KMS-11 (cell line): ENCODE results near the gene GMPPB.
"Not testable (repeated sequence)": the region's sequence is repeated elsewhere in the genome, so short reads cannot be mapped to it uniquely, and the experiment has no call there.

ENCODE experiments used
- H2AFZ ChIP-seq: fragments of 200-600 bp; sonication (generic); 2 replicates; pipeline ENCODE4 v1.6.1; 2016; ENCODE audit warnings: antibody characterized with exemption, mixed run types, low read depth
- H3K27ac ChIP-seq: fragments of 200-600 bp; sonication (generic); 2 replicates; pipeline ENCODE4 v1.6.1; 2016; ENCODE audit warnings: mild to moderate bottlenecking, mixed run types
- H3K27me3 ChIP-seq: fragments of 200-600 bp; sonication (generic); 2 replicates; pipeline ENCODE4 v1.6.1; 2017; ENCODE audit warnings: mild to moderate bottlenecking, low read depth, mixed run types, moderate library complexity; ENCODE audit not compliant: insufficient read depth
- H3K36me3 ChIP-seq: fragments of 200-600 bp; sonication (generic); 2 replicates; pipeline ENCODE4 v1.6.1; 2017; ENCODE audit warnings: mild to moderate bottlenecking, mixed run types; ENCODE audit not compliant: insufficient read depth
- H3K4me1 ChIP-seq: fragments of 200-600 bp; sonication (generic); 2 replicates; pipeline ENCODE4 v1.6.1; 2016; ENCODE audit warnings: mild to moderate bottlenecking, low read depth, mixed run types; ENCODE audit not compliant: poor library complexity, severe bottlenecking
- H3K4me2 ChIP-seq: fragments of 200-600 bp; sonication (generic); 2 replicates; pipeline ENCODE4 v1.7.0; 2016; ENCODE audit warnings: mild to moderate bottlenecking, mixed run types
- H3K4me3 ChIP-seq: fragments of 200-600 bp; sonication (generic); IDR thresholded peaks from 2 replicates; pipeline ENCODE4 v1.6.1; 2017; ENCODE audit warnings: low read depth, low read length, mixed read lengths; ENCODE audit not compliant: insufficient read depth
- H3K79me2 ChIP-seq: fragments of 200-600 bp; sonication (generic); 2 replicates; pipeline ENCODE4 v1.6.1; 2016; ENCODE audit warnings: low read depth, mixed run types; ENCODE audit not compliant: insufficient read depth
- H3K9ac ChIP-seq: fragments of 200-600 bp; sonication (generic); 2 replicates; pipeline ENCODE4 v1.6.1; 2016; ENCODE audit warnings: mild to moderate bottlenecking, mixed run types
- H4K20me1 ChIP-seq: fragments of 200-600 bp; sonication (generic); 2 replicates; pipeline ENCODE4 v1.6.1; 2016; ENCODE audit warnings: mild to moderate bottlenecking, mixed run types; ENCODE audit not compliant: insufficient read depth
- TF ChIP-seq, protein P1 (sequence below): fragments of 200-600 bp; sonication (generic); conservative IDR thresholded peaks from 2 replicates; pipeline ENCODE4 v1.6.1; 2017; ENCODE audit warnings: low read depth, mild to moderate bottlenecking, antibody characterized with exemption, low read length, moderate library complexity, mixed read lengths

The GMPPB gene

DNA sequence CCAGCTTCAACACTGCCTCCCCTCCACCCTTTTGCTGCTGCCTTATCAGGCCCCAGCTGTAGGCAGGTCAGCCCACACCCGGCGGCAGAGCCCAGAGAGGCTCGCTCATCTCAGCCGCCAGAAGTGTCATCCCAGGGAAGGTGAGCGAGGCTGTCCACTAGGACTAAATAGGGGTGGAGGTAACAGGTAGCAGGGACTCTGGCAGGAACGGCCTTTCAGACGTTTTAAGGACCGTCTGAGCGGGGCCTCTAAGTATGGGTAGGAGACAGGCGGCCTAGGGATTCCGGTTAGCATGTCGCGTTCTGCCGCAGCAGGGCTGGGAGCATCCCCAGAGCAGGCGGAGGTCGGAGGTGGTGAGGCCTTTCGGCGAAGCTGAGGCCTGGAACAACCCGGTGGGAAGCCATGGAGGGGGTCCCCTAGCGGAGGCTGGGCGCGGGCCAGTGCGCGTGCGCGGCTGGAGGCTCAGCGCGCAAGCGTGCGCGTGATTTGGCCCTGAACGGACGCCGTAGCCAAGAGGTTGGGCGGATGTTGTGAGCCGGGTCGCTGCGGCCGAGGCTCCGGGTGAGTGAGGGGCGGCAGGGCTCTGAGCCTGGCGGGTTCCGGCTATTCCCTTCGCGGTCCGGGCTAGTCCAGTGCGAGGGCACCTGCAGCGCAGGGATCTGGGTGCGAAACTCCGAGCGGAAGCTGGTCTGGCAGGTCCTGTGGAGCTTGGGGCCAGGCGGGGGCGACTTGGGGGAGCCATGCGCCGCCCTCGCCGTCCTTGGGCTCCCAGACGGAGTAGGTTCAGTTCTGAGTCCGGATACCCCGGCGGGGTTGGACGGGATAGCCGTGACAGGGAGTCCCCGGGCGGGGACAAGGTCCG lies 34.5 kb downstream of the GMPPB start, which contains the start of the genes MST1 and RNF123:
Gene MST1 (minus strand): TSS at position 429 of the 862 bp plus-strand sequence. CDS start 783 bp downstream, outside the sequence.
Gene RNF123 (plus strand): TSS at position 512 of the 862 bp plus-strand sequence. CDS start 1,609 bp downstream, outside the sequence.
- Histone ChIP-seq H3K4me1 (no peaks in the 10 kb centered on the region), H3K27ac (peak within 1 kb of the TSS; percentile 49; the same call in 1 of the 2 replicates), H3K4me3 (no peak within 1 kb of the TSS), H3K4me2 (peak within 1 kb of the TSS; percentile 52), H3K36me3 (no peaks in the 10 kb centered on the region), H3K79me2 (no peaks in the 10 kb centered on the region; the same call in 1 of the 2 replicates), H4K20me1 (no peaks in the 10 kb centered on the region), H3K27me3 (no peaks in the 10 kb centered on the region), H3K9ac (peak within 1 kb of the TSS; percentile 53; the same call in 1 of the 2 replicates), H2AFZ (peak within 1 kb of the TSS; percentile 95)
- TF ChIP-seq, protein P1, sequence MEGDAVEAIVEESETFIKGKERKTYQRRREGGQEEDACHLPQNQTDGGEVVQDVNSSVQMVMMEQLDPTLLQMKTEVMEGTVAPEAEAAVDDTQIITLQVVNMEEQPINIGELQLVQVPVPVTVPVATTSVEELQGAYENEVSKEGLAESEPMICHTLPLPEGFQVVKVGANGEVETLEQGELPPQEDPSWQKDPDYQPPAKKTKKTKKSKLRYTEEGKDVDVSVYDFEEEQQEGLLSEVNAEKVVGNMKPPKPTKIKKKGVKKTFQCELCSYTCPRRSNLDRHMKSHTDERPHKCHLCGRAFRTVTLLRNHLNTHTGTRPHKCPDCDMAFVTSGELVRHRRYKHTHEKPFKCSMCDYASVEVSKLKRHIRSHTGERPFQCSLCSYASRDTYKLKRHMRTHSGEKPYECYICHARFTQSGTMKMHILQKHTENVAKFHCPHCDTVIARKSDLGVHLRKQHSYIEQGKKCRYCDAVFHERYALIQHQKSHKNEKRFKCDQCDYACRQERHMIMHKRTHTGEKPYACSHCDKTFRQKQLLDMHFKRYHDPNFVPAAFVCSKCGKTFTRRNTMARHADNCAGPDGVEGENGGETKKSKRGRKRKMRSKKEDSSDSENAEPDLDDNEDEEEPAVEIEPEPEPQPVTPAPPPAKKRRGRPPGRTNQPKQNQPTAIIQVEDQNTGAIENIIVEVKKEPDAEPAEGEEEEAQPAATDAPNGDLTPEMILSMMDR, result no peak

DNA sequence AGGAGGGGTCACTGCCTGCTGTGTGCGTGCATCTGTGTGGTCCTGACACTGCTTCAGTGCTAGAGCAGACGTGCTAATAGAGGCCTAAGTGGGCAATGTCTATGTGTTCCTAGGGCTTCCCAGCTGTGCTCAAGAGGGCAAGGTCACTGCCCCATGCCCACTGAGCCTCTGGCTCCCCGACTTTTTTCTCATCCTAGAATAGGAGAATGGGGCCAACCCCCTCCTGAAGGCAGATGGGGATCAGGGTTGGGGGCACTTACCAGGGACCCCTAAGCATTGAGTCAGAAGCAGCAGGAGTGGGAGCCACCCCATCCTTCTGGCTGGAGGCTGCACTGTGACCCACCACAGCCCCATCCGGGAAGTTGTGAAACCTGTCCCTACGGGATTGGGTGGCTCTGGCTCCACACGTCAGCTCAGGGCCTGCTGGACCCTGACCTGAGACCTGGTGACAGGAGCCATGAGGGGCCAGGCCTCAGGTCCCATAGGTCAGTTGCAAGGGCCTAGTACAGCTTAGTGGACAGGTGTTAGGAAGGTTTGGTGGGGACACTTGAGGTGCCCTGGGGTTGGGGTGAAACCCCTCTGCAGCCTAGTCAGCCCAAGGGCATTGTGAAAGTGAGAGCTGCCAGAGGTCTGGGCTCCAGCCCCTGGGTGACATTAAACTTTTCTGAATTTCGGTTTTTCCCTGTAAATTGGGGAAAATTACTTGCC lies 35.3 kb downstream of the GMPPB start:
- Histone ChIP-seq H3K4me2 (peak overlapping the region; percentile 52; the same call in 1 of the 2 replicates), H3K9ac (peak overlapping the region; percentile 53; the same call in 1 of the 2 replicates), H2AFZ (peak overlapping the region; percentile 95), H3K27ac (peak overlapping the region; percentile 49; the same call in 1 of the 2 replicates)
- H4K20me1 ChIP-seq, H3K27me3 ChIP-seq, H3K36me3 ChIP-seq, H3K4me1 ChIP-seq, H3K79me2 ChIP-seq, H3K4me3 ChIP-seq: not testable (repeated sequence)

DNA sequence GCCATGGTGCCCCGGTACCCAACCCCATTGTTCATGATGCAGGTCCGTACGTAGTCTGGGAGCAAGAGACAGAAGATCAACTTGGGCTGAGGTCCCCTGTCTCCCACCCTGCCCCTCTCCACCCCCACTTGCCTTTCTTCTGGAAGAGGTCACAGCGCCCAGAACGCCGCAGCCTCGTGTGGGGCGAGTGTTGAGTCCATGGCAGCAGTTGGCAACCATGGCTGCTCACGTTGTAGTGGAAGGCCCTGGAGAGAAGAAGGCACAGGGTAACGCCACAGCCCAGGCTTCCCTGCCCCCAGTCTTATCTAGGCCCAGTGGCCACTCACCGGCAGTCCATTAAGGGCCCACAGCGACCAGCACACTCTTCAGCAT lies 36.3 kb downstream of the GMPPB start:
- H3K4me1 ChIP-seq, H3K36me3 ChIP-seq, H3K4me2 ChIP-seq, H4K20me1 ChIP-seq, H3K27ac ChIP-seq, H2AFZ ChIP-seq, H3K4me3 ChIP-seq, H3K79me2 ChIP-seq, H3K27me3 ChIP-seq, H3K9ac ChIP-seq: not testable (repeated sequence)

DNA sequence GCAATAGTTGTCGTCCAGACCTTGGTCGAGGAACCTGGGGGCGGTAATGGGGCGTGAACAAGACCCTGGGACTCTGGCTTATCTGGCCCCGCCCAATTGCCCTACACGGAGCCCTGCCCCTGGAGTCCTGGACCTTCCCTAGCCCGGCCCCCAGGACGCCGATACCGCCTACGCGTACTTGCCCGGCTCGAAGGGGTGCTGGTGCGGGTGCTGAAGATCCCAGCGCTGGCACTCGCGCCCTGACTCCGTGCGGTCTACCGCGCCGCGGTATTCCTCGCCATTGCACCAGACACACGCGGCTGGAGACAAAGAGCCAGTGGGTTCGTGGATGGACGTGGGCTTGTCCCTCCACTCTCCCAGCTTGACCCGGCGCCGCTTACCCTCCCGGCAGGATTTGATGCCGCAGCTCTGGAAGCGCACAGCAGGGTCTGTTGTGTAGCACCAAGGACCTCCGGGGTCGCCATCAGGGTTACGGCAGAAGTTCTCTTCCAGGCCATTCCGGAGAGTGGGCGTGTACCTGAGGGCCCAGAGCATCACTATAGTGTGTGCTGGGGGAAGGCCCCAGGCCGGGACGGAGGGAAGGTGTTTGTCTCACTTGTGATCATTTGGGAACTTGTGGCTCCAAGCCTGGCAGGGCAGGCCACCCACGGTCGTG lies 36.9 kb downstream of the GMPPB start:
- H3K4me3 ChIP-seq, H3K27ac ChIP-seq: not testable (repeated sequence)

GRCh38 chr3:49686346-49686745 lies 37.4 kb downstream of the GMPPB start:
- H2AFZ ChIP-seq, H3K9ac ChIP-seq, H3K27me3 ChIP-seq, H3K79me2 ChIP-seq, H3K27ac ChIP-seq, H3K4me1 ChIP-seq, H3K4me2 ChIP-seq, H3K36me3 ChIP-seq, H4K20me1 ChIP-seq, H3K4me3 ChIP-seq: not testable (repeated sequence)

More for the DNA sequence above, 36.9 kb downstream of the GMPPB start:
- H4K20me1 ChIP-seq, H3K4me2 ChIP-seq, H3K4me1 ChIP-seq, H3K36me3 ChIP-seq, H3K27me3 ChIP-seq, H3K79me2 ChIP-seq, H3K9ac ChIP-seq, H2AFZ ChIP-seq: not testable (repeated sequence)

DNA sequence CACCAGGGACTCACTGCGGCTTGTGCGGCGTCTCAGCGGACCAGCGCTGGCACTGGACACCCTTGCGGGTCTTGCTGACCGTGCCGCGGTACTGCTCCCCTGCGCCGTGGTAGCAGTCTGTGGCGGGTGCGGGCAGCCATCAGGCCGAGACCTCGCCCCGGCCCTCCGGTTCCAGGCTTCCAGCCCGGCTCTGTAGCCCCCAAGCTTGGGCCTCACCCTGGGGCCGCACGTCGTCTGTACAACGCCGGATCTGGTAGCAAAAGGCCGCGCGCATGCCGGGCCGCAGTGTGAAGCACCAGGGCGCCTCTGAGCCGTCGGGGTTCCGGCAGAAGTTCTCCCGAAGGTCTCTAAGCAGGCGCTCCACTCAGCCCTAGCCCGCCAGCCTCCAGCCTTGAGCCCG lies 37.9 kb downstream of the GMPPB start:
- not testable (repeated sequence) for H3K36me3 ChIP-seq, H3K27me3 ChIP-seq, H3K9ac ChIP-seq, H3K27ac ChIP-seq, H3K4me3 ChIP-seq, H3K79me2 ChIP-seq, H3K4me2 ChIP-seq, H3K4me1 ChIP-seq, H4K20me1 ChIP-seq, H2AFZ ChIP-seq

DNA sequence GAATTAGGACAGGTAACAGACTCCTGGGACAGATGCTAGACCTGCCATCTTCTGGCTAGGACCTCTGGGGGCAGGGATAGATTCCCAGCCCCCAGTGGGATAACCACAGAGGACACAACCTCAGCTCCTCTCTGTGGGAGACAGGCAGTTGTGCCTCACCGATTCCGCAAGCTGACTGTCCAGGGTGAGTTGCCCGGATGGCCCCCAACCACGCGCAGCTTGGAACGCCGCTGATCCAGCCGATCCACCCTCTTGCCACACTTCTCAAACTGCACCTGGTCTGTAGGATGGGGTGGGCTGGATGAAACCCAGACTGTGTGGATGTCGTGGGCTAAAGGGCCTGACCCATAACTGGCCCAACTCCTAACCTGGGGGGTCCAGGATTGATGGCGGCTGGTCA lies 38.6 kb downstream of the GMPPB start:
- not testable (repeated sequence) for H3K27ac ChIP-seq, H3K9ac ChIP-seq, H3K79me2 ChIP-seq, H3K4me1 ChIP-seq, H4K20me1 ChIP-seq, H3K27me3 ChIP-seq, H2AFZ ChIP-seq, H3K4me2 ChIP-seq, H3K4me3 ChIP-seq, H3K36me3 ChIP-seq

- not testable (repeated sequence) for H3K4me1 ChIP-seq, H3K36me3 ChIP-seq, H3K27ac ChIP-seq, H3K79me2 ChIP-seq, H3K4me2 ChIP-seq, H4K20me1 ChIP-seq, H3K9ac ChIP-seq, H3K4me3 ChIP-seq, H3K27me3 ChIP-seq, H2AFZ ChIP-seq
These were observed 39.3 kb downstream of the GMPPB start for GRCh38 chr3:49684453-49684852.
